ENCODE data around the gene ZC3H8.
"Not testable (repeated sequence)": the region's sequence is repeated elsewhere in the genome, so short reads cannot be mapped to it uniquely, and the experiment has no call there.

ZC3H8 gene

DNA sequence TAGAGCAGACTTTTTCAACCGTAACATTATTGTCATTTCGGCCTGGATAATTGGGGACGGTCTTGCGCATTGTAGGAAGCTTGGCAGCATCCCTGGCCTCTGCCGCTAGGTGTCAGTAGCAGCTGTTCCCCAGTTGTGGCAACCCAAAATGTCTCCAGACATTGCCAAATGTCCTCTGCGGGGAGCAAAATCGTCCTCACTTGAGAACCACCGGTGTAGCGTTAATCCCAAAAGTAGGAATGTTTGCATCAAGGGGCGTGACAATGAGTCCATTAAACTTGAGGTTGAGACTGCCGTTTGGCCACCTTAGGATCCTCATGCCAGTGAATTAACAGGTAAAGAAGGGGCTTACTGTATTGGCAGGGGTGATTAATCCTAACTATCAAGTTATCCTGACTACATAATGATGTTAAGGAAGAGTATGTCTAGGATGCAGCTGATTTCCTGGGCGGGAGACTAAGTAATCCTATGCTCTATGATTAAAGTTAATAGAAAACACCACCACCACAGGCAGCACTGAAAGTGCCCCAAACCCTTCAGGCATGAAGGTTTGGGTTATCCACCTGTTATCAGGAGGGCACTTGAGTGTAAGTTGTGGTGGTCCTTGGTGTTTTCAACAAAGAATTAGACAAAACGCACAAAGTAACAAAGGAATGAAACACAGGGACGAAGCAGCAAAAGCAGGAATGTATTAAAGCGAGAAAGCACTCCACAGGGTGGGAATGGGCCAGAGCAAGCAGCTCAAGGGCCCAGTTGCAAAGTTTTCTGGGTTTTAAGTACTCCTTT lies 4.9 kb upstream of the ZC3H8 start:
- DNase-seq (ENCODE audit: low spot score), result peak; percentile 79

DNA sequence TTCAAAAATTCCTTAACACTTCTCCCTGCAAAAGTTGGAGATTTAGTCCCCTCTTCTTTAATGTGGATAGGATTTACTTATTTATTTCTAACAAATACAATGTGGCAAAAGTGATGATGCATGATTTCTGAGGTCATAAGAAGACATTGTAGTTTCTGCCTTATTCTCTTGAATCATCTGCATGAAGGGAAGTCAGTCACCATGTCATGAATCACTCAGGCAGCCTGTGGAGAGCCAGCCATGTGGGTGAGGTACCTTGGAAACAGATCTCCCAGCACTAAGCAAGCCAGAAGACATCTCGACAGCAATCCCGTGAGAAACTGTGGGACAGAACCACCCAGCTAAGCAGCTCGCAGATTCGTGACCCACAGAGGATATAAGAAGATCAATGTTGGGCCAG lies 2.7 kb upstream of the ZC3H8 start:
- peak; percentile 13 for DNase-seq (ENCODE audit: low spot score)

DNA sequence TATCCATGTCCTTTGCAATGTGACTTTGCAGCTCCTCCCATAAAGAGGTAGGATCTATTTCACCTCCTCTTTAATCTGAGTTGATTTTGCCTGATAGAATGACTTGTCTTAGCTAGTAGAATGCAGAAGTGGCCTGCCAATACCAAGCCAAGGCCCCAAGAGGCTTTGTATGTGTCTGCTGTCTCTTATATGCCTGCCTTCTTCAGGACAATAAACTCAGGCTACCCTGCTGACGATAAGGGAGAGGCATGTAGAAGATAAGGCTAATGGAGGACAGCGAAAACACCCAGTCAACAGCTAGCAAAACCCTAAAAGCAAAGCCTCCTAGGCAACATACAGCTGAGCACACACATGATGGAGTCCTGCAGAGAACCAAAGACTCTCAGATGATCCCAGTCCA lies 1.8 kb upstream of the ZC3H8 start:
- DNase-seq (ENCODE audit: low spot score), result no peak

DNA sequence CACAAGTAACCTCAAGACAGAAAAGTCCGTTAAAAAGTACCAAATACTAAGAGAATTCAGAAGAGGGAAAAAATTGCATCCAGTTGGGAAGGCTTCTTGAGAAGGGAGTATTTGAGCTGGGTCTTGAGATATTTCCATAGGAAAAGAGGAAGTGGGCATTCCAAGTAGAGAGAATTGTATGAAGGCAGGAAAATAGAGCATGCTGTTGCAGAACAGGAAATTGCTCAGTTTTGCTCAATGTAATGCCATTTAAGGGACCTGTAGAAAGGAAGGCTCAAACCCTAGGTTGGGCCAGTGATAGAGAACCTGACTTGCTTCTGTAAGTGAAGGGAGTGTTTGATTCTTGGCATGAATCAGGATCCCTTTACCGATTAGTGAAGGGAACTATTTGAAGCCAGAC lies 1.0 kb upstream of the ZC3H8 start:
- DNase-seq (ENCODE audit: low spot score), result no peak

DNA sequence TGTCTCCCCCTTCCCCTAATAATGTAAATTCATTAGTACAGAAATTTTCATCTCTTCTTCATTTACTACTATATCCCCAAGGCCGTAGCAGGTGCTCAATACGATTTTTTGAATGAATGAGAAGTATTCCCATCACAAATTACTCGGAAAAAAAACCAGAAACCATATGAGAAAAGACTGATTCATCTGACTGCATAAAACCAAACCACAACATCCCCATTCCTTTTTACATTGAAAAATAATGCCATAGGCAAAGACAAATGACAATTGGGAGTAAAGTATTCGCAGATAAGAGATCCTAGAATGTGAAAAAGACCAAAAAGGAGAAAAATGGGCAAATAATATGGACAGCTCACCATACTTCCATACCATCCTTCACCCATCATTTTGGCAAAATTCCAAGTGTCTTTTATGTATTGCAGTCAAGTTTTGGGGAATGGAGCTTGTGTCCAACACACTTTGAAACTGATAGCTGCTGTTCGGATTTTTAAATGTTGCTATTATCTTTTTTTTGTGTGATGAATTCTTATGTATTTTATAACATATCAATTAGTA lies 1.5 kb downstream of the ZC3H8 start:
- no peak for DNase-seq (ENCODE audit: low spot score)

DNA sequence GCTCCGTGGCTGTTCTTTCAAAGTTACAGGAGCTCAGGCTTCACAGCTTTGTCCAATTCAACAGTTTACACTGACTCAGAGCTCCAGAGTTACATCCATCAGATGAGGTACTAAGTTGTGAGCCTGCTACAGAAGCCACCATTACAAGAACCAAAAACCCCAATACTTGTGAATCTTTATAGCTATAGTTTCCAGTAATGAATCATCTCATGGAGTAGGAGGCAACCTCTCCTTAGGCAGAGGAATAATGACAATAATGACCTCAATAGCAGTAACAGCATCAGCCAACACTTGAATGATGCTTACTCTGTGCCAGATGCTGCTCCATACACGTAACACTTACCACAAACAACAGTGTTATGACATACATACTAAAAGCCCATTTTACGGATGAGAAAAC lies 3.6 kb downstream of the ZC3H8 start:
- DNase-seq (ENCODE audit: low spot score), result no peak

DNA sequence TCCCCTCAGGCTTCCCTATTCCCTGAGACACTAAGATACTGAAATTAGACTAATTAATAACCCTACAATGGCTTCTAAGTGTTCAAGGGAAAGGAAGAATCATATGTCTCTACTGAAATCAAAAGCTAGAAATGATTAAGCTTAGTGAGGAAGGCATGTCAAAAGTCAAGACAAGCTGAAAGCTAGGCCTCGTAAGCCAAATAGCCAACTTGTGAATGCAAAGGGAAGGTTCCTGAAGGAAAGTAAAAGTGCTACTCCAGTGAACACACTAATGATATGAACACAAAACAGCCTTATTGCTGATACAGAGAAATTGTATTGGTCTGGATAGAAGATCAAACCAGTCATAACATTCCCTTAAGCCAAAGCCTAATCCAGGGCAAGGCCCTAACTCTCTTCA lies 10.0 kb downstream of the ZC3H8 start:
- no peak for DNase-seq (ENCODE audit: low spot score)

DNA sequence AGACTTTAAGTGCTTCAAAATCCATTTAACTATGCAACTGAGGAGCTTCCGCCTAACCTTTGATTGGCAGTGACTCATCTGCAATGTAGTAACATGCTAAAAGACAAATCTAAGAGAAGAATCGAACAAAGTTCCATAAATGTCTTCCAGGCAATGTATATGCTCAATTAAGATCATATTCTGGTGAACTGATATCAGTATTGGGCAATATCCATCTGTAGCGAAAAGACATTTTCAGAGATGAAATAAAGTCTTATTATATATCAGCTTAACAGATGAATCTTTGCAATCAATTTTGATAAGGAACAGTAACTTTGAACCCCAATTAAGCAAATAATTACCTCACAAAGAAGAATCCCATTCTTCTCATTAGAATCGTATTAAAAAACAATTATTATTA lies 11.6 kb downstream of the ZC3H8 start:
- DNase-seq (ENCODE audit: low spot score), result no peak

DNA sequence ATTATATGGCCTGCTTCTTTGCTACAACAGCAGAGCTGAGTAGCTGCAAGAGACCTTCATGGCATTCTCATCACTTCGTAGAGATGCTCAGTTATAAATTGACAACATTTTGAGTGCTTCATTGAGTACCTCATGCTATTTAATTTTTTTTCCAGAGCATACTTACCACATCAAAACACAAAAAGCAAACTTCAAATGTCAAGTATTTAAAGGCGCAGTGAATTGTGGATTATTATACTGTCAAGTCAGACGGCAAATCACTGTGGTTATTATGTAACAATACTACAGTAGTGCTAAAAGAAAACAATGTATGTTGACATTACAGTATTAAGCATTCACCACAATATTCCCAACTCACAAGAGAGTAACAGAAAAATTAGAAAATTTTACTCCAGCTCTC lies 12.5 kb downstream of the ZC3H8 start:
- DNase-seq (ENCODE audit: low spot score), result no peak

DNA sequence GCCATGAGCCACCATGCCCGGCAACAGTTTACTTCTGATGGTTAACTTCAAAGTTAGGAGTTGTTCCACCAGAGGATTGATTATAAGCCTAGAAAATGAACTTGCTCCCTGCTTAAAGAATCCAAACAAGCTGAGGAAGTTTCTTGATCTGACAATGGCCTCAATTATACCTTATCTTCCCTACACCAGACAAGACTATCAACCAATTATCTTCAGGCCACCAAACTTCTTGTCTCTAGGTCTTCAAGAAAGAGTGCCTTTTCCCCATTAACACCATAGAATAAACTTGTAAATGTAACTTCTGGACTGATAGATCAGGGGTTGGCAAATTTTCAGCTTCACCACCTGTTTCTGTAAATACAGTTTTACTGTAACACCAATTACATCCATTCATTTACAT lies 15.0 kb downstream of the ZC3H8 start:
- no peak for DNase-seq (ENCODE audit: low spot score)

DNA sequence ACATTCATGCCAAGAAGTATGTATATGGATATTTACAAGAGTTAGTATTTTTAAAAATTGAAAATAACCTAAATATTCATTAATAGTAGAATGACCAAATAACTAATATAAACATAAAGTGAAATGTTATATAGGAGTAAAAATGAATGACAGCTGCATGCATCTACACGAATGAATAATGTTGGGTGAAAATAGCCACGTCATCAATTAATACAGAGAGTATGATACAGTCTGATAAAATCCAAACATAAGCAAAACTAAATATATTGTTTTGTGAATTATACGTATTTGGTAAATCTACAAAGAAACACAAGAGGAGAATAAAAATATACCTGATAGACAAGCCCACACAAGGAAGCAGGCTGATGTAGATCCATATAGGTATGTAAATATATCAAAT lies 24.5 kb downstream of the ZC3H8 start:
- DNase-seq (ENCODE audit: low spot score), result no peak

DNA sequence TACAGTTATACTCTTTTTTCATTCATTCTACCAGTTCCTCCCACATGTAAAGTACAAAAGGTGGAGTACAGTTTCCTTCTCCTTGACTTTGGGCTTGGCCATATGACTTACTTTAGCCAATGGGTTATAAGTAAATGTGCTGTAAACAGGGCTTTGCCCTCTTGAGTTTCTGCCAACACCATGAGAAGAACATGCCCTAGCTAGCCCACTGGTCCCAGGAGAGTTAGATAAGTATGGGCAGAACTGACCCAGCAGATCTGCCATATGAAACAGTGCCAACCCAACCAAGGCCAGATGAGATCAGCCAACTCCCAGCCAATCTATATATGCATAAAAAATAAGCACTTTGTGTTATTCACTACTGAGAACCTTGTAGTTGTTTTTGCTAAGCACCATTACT lies 25.5 kb downstream of the ZC3H8 start:
- DNase-seq (ENCODE audit: low spot score), result no peak

DNA sequence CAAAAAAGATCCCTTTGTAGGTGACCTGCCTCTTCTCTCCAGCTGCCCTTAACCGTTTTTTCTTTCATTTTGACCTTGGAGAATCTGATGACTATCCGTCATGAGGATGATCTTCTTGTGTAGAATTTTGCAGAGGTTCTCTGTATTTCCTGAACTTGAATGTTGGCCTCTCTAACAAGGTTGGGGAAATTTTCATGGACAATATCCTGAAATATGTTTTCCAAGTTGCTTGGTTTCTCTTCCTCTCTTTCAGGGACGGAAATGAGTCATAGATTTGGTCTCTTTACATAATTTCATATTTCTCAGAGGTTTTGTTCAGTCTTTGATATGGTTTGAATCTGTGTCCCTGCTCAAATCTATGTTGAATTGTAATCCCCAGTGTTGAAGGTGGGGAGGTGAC lies 34.0 kb downstream of the ZC3H8 start:
- no peak for DNase-seq (ENCODE audit: low spot score)

DNA sequence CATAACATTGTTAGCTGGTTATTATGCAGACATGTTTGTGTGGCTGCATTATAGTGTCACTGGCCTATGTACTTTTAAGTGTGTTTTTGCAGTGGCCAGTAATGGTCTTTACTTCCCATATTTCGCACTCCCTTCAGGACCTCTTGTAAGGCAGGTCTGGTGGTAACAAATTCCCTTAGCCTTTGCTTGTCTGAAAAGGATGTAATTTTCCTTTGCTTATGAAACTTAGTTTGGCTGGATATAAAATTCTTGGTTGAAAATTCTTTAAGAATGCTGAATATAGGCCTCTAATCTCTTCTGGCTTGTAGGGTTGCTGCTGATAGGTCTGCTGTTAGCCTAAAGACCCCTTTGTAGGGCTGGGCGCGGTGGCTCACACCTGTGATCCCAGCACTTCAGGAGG lies 34.7 kb downstream of the ZC3H8 start:
- no peak for DNase-seq (ENCODE audit: low spot score)

DNA sequence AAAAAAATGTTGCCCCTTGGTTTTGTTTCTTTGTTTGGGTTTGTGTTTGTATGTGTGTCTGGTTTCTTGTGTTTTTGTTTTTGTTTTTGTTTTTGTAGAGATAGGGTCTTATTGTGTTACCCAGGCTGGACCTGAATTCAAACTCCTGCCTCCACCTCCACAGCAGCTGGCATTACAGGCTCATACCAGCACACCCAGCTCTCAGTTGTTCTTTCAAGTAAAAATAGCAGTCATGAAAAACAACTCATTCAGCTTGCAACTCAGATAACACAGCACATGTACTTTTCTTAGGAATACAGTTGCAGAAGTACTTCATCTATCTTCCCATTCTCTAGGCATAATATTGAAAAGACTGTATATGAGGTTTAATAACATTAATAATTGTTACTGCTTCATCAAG lies 37.0 kb downstream of the ZC3H8 start:
- no peak for DNase-seq (ENCODE audit: low spot score)

DNA sequence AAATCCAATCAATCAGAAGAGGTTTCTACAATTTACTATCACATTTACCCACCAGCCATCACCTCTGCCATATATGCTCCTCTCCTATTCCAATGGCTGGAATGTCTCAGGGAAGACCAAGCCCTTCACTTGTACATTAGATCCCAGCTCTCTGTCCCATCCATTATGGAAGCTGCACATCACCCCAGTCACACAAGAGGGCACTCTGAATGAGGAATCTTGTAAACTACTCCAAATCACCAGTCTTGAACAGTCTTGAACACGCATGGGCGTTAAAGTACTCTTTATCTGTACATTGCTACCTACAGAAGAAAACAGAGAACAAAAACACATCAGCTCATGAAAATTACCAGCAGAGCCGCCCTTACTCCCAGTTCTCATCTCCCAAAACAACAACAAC lies 38.7 kb downstream of the ZC3H8 start:
- DNase-seq (ENCODE audit: low spot score), result no peak

DNA sequence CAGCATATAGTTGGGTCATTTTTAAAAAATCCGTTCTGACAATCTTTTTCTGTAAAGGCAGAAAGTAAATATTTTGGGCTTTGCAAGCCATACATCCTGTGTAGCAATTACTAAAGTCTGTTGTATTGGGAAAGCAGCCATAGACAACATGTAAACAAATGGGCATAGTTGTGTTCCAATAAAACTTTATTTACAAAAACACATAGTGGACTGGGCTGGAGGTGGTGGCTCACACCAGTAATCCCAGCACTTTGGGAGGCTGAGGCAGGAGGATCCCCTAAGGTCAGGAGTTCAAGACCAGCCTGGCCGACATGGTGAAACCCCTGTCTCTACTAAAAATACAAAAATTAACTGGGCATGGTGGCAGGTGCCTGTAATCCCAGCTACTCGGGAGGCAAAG lies 46.9 kb downstream of the ZC3H8 start:
- not testable (repeated sequence) for DNase-seq (ENCODE audit: low spot score)

DNA sequence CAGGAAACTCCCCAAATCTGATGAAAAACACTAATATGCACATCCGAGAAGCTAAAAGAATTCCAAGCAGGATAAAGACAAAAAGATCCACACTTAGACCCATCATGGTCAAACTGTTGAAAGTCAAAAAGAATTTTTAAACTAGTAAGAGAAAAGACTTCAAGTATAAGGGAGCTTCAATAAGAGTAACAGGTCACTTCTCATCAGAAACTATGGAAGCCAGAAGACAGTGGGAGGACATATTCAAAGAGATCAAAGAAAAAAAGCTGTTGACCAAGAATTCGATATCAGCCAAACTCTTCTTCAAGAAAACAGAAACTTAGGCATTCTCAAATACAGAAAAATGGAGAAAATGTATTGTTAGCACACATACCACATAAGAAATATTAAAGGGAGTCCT lies 50.4 kb downstream of the ZC3H8 start:
- no peak for DNase-seq (ENCODE audit: low spot score)

DNA sequence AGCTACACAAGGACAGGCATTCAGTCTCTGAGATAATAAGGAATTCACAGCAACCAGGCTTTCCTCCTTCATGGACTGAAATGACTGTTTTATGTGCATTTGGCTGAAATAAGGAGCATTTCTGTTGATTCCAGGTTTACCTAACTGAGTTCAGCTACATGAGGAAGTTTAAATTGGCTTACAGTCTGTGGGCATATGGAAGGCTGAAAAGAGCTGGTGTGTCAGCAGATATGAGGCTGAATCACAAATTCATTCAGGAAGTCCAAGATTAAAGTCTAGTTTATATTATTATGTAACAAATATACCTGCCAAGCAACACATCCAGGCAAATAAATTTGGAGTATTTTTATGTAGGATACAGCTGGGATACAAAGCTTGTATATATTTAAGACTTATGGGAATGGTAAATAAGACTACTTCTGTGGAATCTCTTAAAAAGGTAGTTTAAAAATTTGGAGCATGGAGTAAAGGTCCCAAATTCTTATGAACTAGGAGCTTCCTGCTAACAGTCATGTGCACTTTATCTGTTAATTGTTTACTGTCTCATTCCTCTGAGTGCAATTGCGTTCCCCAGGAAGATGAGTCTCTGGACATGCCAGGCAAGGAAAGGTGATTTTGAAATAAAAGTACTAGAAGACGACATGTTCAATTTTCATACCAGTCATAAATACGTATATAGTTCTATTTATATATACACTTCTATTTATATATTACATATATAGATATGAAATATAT lies 53.0 kb downstream of the ZC3H8 start:
- DNase-seq (ENCODE audit: low spot score), result no peak

DNA sequence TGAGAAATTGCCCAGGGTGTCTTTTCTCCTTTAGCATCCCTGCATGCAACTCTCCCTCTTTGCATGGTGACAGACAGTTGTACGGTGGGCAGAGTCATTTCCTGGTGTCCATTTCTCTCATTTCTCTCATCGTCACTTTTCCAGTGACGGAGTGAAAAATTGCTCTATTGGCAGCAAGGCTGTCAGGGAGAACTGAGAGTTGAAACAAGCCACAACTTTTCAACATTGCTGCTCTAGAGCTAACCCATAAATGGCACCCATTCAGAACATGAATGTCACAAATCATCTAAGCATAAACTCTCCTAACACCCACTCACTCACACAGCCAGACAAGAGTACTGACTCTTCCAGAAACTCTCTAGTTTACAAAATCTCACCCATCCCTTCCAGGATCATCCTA lies 55.7 kb downstream of the ZC3H8 start:
- no peak for DNase-seq (ENCODE audit: low spot score)

DNA sequence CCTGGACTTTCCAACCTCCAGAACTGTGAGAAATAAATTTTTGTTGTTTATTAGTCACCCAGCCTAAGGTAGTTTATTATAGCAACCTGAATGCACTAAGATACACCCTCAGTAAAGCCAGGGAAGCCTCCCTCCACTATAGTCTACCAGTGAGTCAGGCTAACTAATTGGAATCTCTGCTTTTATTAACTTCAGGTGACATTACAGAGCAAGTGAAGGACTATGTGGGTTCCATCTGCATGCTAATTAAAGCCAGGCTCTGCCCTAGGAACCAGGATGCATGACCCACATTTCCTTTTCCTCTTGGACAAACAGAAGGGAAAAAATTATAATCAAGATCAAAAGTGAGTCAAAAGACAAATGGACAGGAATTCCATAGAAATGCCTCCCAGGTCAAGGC lies 56.1 kb downstream of the ZC3H8 start:
- DNase-seq (ENCODE audit: low spot score), result no peak

DNA sequence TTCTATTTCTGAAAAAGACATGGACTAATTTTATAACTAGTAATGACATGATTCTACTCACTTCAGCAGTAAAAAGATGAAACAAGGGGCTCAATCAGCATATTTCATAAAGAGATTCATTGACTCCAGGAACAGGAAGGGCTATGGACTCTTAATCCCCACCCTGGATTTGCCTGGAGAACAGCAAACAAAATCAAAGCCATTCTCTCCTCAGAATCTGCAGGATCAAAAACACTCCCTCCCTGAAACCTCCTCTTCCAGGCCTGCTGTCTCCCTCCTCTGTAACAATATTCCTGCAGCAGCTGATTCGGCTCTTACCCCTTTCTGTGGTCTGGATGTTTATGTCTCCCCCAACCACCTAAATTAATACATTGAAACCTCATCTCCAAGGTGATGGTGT lies 57.0 kb downstream of the ZC3H8 start:
- no peak for DNase-seq (ENCODE audit: low spot score)

DNA sequence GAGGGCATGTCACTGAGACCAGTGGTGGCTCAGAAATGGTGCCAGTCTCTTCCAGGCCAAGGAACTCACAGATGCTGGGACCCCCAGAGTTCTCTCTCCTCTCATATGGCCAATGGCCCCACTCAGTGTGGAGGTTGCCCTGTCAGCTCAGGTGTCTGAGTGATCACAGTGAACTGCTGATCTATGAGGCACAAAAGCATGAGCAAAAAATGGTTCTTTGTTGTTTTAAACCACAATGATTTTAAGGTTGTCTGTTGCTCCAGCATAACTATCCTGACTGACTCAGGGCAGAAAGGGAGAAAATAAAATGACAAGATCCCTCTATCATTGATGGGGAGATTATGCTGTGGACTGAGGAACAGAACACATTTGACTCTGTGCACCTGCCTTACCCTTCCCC lies 58.9 kb downstream of the ZC3H8 start:
- DNase-seq (ENCODE audit: low spot score), result no peak

Data from AG08396 (cell line).